ENCODE data around the gene TPK1.

Gene TPK1

GRCh38 chr7:144641389-144642044 lies 194.3 kb downstream of the TPK1 start:
- no peak overlapping the region for H3K4me3 ChIP-seq (ENCODE audit: low read depth, low read length)
- in situ Hi-C loops (cut with HindIII; ENCODE audit: low sequenced_read_pairs), result no loop called here

GRCh38 chr7:144632724-144633123 lies 203.1 kb downstream of the TPK1 start:
- H3K4me3 ChIP-seq (ENCODE audit: low read depth, low read length), result no peak overlapping the region
- no peak for TF ChIP-seq CTCF (IDR thresholded peaks at IDR 0.05; ENCODE audit: low read depth, low read length, missing control alignments)
- in situ Hi-C loops (cut with HindIII; ENCODE audit: low sequenced_read_pairs), result no loop called here
- DNase-seq (ENCODE audit: low read depth), result no peak

More at GRCh38 chr7:144641389-144642044, 194.3 kb downstream of the TPK1 start:
- DNase-seq (ENCODE audit: low read depth), result no peak
- no peak for TF ChIP-seq CTCF (IDR thresholded peaks at IDR 0.05; ENCODE audit: low read depth, low read length, missing control alignments)

- no peak overlapping the region for H3K4me3 ChIP-seq (ENCODE audit: low read depth, low read length)
- in situ Hi-C loops (cut with HindIII; ENCODE audit: low sequenced_read_pairs), result no loop called here
- TF ChIP-seq CTCF (IDR thresholded peaks at IDR 0.05; ENCODE audit: low read depth, low read length, missing control alignments), result no peak
- no peak for DNase-seq (ENCODE audit: low read depth)
These were observed 206.3 kb downstream of the TPK1 start for GRCh38 chr7:144629598-144629997.

GRCh38 chr7:144629011-144629410 lies 206.8 kb downstream of the TPK1 start:
- DNase-seq (ENCODE audit: low read depth), result no peak
- H3K4me3 ChIP-seq (ENCODE audit: low read depth, low read length), result no peak overlapping the region
- in situ Hi-C loops (cut with HindIII; ENCODE audit: low sequenced_read_pairs), result no loop called here
- TF ChIP-seq CTCF (IDR thresholded peaks at IDR 0.05; ENCODE audit: low read depth, low read length, missing control alignments), result no peak

GRCh38 chr7:144628176-144628575 lies 207.7 kb downstream of the TPK1 start:
- DNase-seq (ENCODE audit: low read depth), result no peak
- TF ChIP-seq CTCF (IDR thresholded peaks at IDR 0.05; ENCODE audit: low read depth, low read length, missing control alignments), result no peak
- H3K4me3 ChIP-seq (ENCODE audit: low read depth, low read length), result no peak overlapping the region
- in situ Hi-C loops (cut with HindIII; ENCODE audit: low sequenced_read_pairs), result no loop called here

- in situ Hi-C loops (cut with HindIII; ENCODE audit: low sequenced_read_pairs), result no loop called here
- no peak for DNase-seq (ENCODE audit: low read depth)
- no peak overlapping the region for H3K4me3 ChIP-seq (ENCODE audit: low read depth, low read length)
- TF ChIP-seq CTCF (IDR thresholded peaks at IDR 0.05; ENCODE audit: low read depth, low read length, missing control alignments), result no peak
These were observed 213.1 kb downstream of the TPK1 start for GRCh38 chr7:144622745-144623144.
